Glutamatergic neuron (in vitro differentiated cells): Measurements from ENCODE around the gene NUBP1. TPM values are rescaled to one million over a fixed set of nuclear protein-coding genes. Genes with fewer than 3 reads are reported as not detected.
"Not testable (repeated sequence)": the region's sequence is repeated elsewhere in the genome, so short reads cannot be mapped to it uniquely, and the experiment has no call there.

Experiments used
- DNase-seq: peaks from one replicate; pipeline ENCODE4 v3.0.0; 2022
- H3K27ac Mint-ChIP-seq: one replicate; pipeline ENCODE4 v1.8.0; 2020; ENCODE audit warnings: mild to moderate bottlenecking, mixed read lengths, inconsistent platforms; ENCODE audit not compliant: unreplicated experiment
- H3K27me3 Mint-ChIP-seq: one replicate; pipeline ENCODE4 v1.8.0; 2020; ENCODE audit warnings: mild to moderate bottlenecking, moderate library complexity, mixed read lengths, inconsistent platforms; ENCODE audit not compliant: unreplicated experiment
- H3K36me3 Mint-ChIP-seq: one replicate; pipeline ENCODE4 v1.8.0; 2020; ENCODE audit warnings: mild to moderate bottlenecking, mixed read lengths, inconsistent platforms; ENCODE audit not compliant: unreplicated experiment
- H3K4me1 Mint-ChIP-seq: one replicate; pipeline ENCODE4 v1.8.0; 2020; ENCODE audit warnings: mild to moderate bottlenecking, low read depth, mixed read lengths, inconsistent platforms; ENCODE audit not compliant: unreplicated experiment
- H3K4me3 Mint-ChIP-seq: one replicate; pipeline ENCODE4 v1.8.0; 2020; ENCODE audit warnings: mild to moderate bottlenecking, mixed read lengths, inconsistent platforms; ENCODE audit not compliant: unreplicated experiment
- H3K9me3 Mint-ChIP-seq: one replicate; pipeline ENCODE4 v1.8.0; 2020; ENCODE audit warnings: mild to moderate bottlenecking, moderate library complexity, mixed read lengths, inconsistent platforms; ENCODE audit not compliant: unreplicated experiment
- CTCF ChIP-seq: fragments of 200-600 bp; sonication (generic); IDR thresholded peaks from one replicate; pipeline ENCODE4 v1.5.0; 2021; ENCODE audit not compliant: partially characterized antibody, unreplicated experiment
- total RNA-seq: library from RNA; stranded (reverse); fragmentation: NEBNext Ultra II Directional; extraction: Animal tissue kit (Norgen Biotek cat#: 25700); gene quantifications from one replicate; pipeline ENCODE4 v1.2.1, GENCODE V29; 2021; ENCODE audit not compliant: unreplicated experiment

The NUBP1 gene
- total RNA-seq, 1 donor from 2014 or later, result 23.2 TPM

GRCh38 chr16:10767127-10767526 is 23.5 kb downstream of the NUBP1 start:
- Mint-ChIP-seq H3K27me3 (peaks cover 2% of the 10 kb centered on the region), H3K4me3 (no peak overlapping the region), H3K27ac (no peak overlapping the region), H3K36me3 (peaks cover 17% of the 10 kb centered on the region), H3K4me1 (no peaks in the 10 kb centered on the region), H3K9me3 (peaks cover 6% of the 10 kb centered on the region)
- no peak for TF ChIP-seq CTCF
- DNase-seq, result no peak

DNA sequence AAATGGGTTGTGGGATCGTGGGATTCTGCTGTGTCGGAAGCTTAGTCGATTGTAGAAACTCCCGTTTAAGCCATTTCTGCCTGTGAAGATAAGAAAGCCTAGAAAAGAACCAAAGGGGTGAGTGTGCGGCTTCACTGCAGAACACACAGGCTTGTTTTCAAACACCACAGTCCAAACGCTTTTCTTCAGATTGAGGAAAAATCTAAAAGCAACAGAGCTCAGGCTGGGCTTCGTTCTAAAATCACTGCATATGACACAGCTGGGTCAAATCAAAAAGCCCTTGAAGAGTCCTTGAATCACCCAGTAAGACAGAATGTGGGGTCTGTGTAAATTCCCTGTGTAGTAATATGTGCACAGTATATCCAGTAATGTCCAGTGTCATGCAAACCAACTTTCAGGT is 25.7 kb downstream of the NUBP1 start:
- peaks cover 4% of the 10 kb centered on the region for H3K9me3 Mint-ChIP-seq
- no peaks in the 10 kb centered on the region for H3K27me3 Mint-ChIP-seq
- no peak for TF ChIP-seq CTCF
- H3K4me1 Mint-ChIP-seq, result no peaks in the 10 kb centered on the region
- no peak for DNase-seq
- peaks cover under 1% of the 10 kb centered on the region for H3K36me3 Mint-ChIP-seq
- H3K4me3 Mint-ChIP-seq, result no peak overlapping the region
- H3K27ac Mint-ChIP-seq, result no peak overlapping the region

DNA sequence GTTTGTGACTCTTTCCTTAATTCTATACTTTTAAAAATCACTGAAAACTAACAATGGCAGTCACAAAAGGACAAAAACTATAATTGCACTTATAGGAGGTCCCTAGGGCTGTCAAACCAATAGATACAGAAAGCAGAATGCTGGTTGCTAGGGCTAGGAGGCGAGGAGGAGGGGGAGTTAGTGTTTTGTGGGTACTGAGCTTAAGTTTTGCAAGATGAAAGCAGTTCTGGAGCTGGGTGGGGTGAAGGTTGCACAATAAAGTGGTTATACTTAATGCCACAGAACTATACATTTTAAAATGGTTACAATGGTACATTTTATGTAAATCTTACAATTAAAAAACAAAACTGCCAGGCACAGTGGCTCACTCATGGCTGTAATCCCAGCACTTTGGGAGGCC is 27.3 kb downstream of the NUBP1 start:
- H3K27me3 Mint-ChIP-seq, result no peaks in the 10 kb centered on the region
- H3K4me1 Mint-ChIP-seq, result no peaks in the 10 kb centered on the region
- H3K4me3 Mint-ChIP-seq, result no peak overlapping the region
- no peaks in the 10 kb centered on the region for H3K36me3 Mint-ChIP-seq
- no peak overlapping the region for H3K27ac Mint-ChIP-seq
- H3K9me3 Mint-ChIP-seq, result peaks cover 4% of the 10 kb centered on the region
- TF ChIP-seq CTCF, result no peak
- no peak for DNase-seq

GRCh38 chr16:10776280-10776679 is 32.6 kb downstream of the NUBP1 start:
- Mint-ChIP-seq H3K4me1 (no peaks in the 10 kb centered on the region), H3K9me3 (peaks cover 2% of the 10 kb centered on the region), H3K27ac (no peak overlapping the region), H3K27me3 (no peaks in the 10 kb centered on the region), H3K36me3 (no peaks in the 10 kb centered on the region), H3K4me3 (no peak overlapping the region)
- TF ChIP-seq CTCF, result no peak
- no peak for DNase-seq

DNA sequence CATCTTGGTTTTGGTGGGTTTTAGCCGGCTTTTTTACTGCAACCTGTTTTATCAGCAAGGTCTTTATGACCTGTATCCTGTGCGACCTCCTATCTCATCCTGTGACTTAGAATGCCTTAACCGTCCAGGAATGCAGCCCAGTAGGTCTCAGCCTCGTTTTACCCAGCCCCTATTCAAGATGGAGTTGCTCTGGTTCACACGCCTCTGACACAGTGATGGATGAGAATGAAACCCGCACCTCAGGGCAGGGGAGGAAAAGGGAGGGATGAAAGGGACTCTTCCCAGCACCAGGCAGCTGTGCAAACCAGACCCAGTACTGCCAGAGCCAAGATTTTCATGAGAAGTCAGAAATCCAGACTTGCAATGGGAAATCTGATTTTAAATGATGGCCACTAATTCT is 33.3 kb downstream of the NUBP1 start:
- not testable (repeated sequence) for H3K4me1 Mint-ChIP-seq, H3K36me3 Mint-ChIP-seq, H3K27ac Mint-ChIP-seq, H3K9me3 Mint-ChIP-seq, H3K27me3 Mint-ChIP-seq, DNase-seq, H3K4me3 Mint-ChIP-seq

- Mint-ChIP-seq H3K9me3 (peaks cover 5% of the 10 kb centered on the region), H3K27me3 (no peaks in the 10 kb centered on the region), H3K27ac (no peak overlapping the region), H3K4me3 (no peak overlapping the region), H3K36me3 (no peaks in the 10 kb centered on the region), H3K4me1 (no peaks in the 10 kb centered on the region)
- no peak for TF ChIP-seq CTCF
- no peak for DNase-seq
Measured at GRCh38 chr16:10777356-10777755, 33.7 kb downstream of the NUBP1 start.

GRCh38 chr16:10779908-10780307 is 36.3 kb downstream of the NUBP1 start:
- not testable (repeated sequence) for H3K9me3 Mint-ChIP-seq, H3K4me1 Mint-ChIP-seq, H3K36me3 Mint-ChIP-seq, DNase-seq, H3K4me3 Mint-ChIP-seq, H3K27me3 Mint-ChIP-seq, H3K27ac Mint-ChIP-seq
